Measurements from ENCODE around the gene LMO1. TPM values are rescaled to one million over a fixed set of nuclear protein-coding genes. Genes with fewer than 3 reads are reported as not detected.

The LMO1 gene
- total and polyA plus RNA-seq, 9 of the 15 experiments (the other 6 are each of a cell fraction or from before 2014, with no cell fraction given): not detected

- TF ChIP-seq ZNF589 (CRISPR knock-in tag; IDR thresholded peaks at IDR 0.05; ENCODE audit: low read depth) (no peak), ETS1 (conservative IDR thresholded peaks at IDR 0.05; ENCODE audit: control insufficient read depth, low read depth, low read length) (no peak), EWSR1 (IDR thresholded peaks at IDR 0.05; ENCODE audit: borderline replicate concordance, low read depth, partially characterized antibody) (no peak), SREBF1 (IDR thresholded peaks at IDR 0.05; ENCODE audit: borderline replicate concordance, low read depth, low read length) (no peak), HDAC1 (IDR thresholded peaks at IDR 0.05) (no peak), ZSCAN29 (IDR thresholded peaks at IDR 0.05) (no peak), CCNT2 (IDR thresholded peaks at IDR 0.05; ENCODE audit: borderline replicate concordance, extremely low read depth, insufficient read length, low read depth, low read length) (no peak), ZNF740 (CRISPR knock-in tag; IDR thresholded peaks at IDR 0.05) (no peak), ZNF740 (tag; IDR thresholded peaks at IDR 0.05) (no peak), ZBTB33 (CRISPR knock-in tag; IDR thresholded peaks at IDR 0.05) (no peak), ZNF146 (CRISPR knock-in tag; IDR thresholded peaks at IDR 0.05; ENCODE audit: unreplicated experiment) (no peak), SRSF1 (IDR thresholded peaks at IDR 0.05; ENCODE audit: low read depth, low read length) (no peak), GATA2 (CRISPR knock-in tag; IDR thresholded peaks at IDR 0.05) (no peak), BDP1 (IDR thresholded peaks at IDR 0.05; ENCODE audit: insufficient read depth, insufficient read length) (no peak), TEAD4 (IDR thresholded peaks at IDR 0.05; ENCODE audit: low read length) (no peak), TEAD4 (CRISPR knock-in tag; IDR thresholded peaks at IDR 0.05; ENCODE audit: borderline replicate concordance) (no peak), ZNF766 (CRISPR knock-in tag; conservative IDR thresholded peaks at IDR 0.05) (no peak), NFRKB (IDR thresholded peaks at IDR 0.05; ENCODE audit: low read depth) (no peak), TRIM24 (IDR thresholded peaks at IDR 0.05) (no peak)
- ATAC-seq (no peak), DNase-seq (ENCODE audit: extremely low read depth in 1 of 4, low spot score in 3 of 4) (no peak), FAIRE-seq (no peak)
- no TSS peak for BruUV-seq (replicated peaks)
- POLR2A ChIA-PET: no interaction called here
- H3K4me2 ChIP-seq (ENCODE audit: insufficient read depth, low read length): no peak overlapping the region
- 0 out of 2 replicates have a peak, but pooled peaks cover 3% of the 10 kb centered on the region for H4K20me1 ChIP-seq (replicated peaks; ENCODE audit: control insufficient read depth, insufficient read depth, low read length)
- in situ Hi-C loops (cut with MboI) (no loop called here), intact Hi-C loops (cut with micrococcal nuclease) (no loop called here)
- H3K9me1 ChIP-seq (ENCODE audit: control insufficient read depth, insufficient read depth, low read length): no peaks in the 10 kb centered on the region
- H3K36me3 ChIP-seq (ENCODE audit: control insufficient read depth, insufficient read depth, low read length): no peaks in the 10 kb centered on the region
- H3K4me1 ChIP-seq (replicated peaks in 1 of 2; ENCODE audit: control insufficient read depth in 2 of 2, insufficient read depth in 2 of 2, low read length in 2 of 2): no peaks in the 10 kb centered on the region
- CTCF ChIA-PET (ENCODE audit: low intra/inter-chr PET ratio): no interaction called here
- H3K27ac ChIP-seq (ENCODE audit: extremely low read depth, low read depth, low read length): no peak overlapping the region
- H3K9me3 ChIP-seq (replicated peaks; ENCODE audit: control insufficient read depth, insufficient read depth, low read depth, low read length): no peaks in the 10 kb centered on the region
- no peaks in the 10 kb centered on the region for H3K79me2 ChIP-seq (ENCODE audit: control insufficient read depth, insufficient read depth, low read length)
- peaks cover 3 to 41% of the 10 kb centered on the region in 2 experiments; a peak in 4 of 5 replicates for H3K27me3 ChIP-seq (ENCODE audit: control insufficient read depth in 2 of 2, insufficient read depth in 2 of 2, low read length in 2 of 2)
- no peak overlapping the region for H3K4me3 ChIP-seq
- WGBS (ENCODE audit: insufficient coverage, low coverage, missing lambda C conversion rate): 2% methylated on average over 13 of the region's 13 CpGs
- no peak overlapping the region for H2AFZ ChIP-seq (ENCODE audit: low read depth, low read length)
- H3K9ac ChIP-seq (ENCODE audit: insufficient read depth in 1 of 2, low read depth in 2 of 2, low read length in 2 of 2): no peak overlapping the region
Observed at GRCh38 chr11:8288824-8289491, 25.3 kb upstream of the LMO1 start.
